Activated CD8-positive, alpha-beta memory T cell treated with anti-CD3 and anti-CD28 coated beads, Interleukin-2, amount 50 U/mL, for 4 hours (primary cell): ENCODE measurements around the gene INO80C.
A peak's percentile ranks its signal among the peaks of the same experiment; 100 is the strongest.

Experiments
- DNase-seq: peaks from one replicate; pipeline ENCODE4 v3.0.0-alpha.2; 2020

Gene INO80C

DNA sequence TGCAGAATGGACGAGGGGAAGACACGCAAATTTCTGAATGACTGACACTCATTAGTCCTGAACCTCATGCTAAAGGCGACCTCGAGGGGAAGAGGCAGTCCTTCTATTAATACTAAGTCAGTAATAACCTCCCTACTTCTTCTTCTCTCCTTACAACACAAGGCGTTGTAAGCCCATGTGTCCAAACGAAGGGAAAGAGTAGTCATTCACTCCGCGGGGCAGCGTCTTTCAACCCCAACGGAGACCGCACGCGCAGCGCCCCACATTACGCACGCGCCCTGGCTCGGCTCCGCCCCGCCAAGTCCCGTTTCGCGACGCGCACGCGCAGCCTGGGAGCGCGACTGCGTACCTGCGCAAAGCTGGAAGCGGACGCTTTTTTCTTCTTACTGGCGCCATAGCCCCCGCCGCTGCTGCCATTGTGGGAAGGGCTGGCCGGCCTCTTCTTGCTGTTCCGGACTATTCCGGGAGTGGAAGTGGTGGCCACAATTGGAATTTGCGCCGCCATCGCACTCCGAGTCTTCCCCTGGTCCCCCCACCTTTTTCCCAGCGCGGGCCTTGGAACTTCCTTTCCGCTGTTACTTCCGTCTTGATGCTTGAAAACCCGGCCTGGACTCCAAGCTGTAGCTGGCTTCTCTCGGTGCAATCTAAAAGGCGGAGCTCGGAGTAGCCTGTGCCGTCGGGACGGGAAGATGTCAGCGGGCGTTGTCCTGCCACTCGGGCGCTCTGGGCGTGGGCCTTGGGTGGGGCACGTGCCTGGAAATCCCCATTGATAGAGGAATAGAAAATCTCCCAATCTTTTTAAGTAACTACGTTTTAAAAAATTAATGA, at the start of gene INO80C:
TSS of gene INO80C (minus strand) at position 591 of the 828 bp plus-strand sequence. CDS start at position 505, 86 bp downstream.
- peak; percentile 92 for DNase-seq

DNA sequence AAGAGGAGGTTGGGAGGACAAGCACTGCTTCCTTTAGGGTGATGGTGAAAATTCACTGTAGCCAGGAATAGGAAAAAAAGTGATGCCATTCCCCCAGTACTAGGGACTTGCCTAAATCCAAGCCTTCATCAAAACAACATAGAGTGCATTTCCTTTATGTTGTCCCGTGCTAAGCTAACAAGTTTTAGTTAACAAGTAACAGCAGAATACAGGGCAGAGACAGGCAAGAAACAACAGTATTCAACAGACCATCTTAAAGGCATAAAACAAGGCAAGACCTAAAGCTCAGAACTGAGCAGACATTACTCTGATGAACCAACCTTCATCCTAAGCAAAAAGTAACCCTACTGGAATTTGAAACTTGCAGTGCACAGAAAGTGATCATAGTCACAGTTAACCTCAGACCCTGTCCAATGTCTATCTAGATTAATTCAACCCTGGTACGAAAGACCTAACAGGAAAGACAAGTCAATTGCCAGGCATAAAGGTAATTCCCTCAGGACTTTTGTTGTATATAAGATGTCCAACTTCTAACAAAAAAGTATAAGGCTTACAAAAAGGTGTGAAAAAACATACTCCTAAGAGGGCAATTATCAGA, 49.3 kb upstream of the INO80C start:
- no peak for DNase-seq

- DNase-seq: no peak
Measured at GRCh38 chr18:35542356-35542755, 44.6 kb upstream of the INO80C start.

GRCh38 chr18:35535297-35535696, 37.5 kb upstream of the INO80C start:
- DNase-seq: no peak

- no peak for DNase-seq
Measured at GRCh38 chr18:35533916-35534405, 36.2 kb upstream of the INO80C start.

DNA sequence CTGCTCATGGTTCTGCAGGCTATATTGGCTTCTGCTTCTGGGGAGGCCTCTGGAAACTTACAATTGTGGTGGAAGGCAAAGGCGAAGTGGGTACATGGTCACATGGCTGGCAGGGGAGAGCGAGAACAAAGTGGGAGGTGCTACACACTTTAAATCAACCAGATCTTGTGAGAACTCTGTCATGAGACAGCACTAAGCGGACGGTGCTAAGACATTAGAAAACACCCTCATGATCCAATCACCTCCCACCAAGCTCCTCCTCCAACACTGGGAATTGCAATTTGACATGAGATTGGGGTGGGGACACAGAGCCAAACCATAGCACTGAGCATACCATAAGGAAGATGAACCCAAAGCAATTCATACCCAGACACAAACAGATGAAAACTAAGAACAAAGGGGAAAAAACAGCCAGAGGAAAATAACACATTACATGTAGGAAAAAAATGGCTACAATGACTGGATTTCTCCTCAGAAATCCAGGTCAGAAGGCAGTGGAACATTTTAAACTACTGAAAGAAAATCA, 31.1 kb upstream of the INO80C start:
- no peak for DNase-seq

- DNase-seq: no peak
Measured at GRCh38 chr18:35526495-35527059, 28.8 kb upstream of the INO80C start.

- DNase-seq: no peak
Measured at GRCh38 chr18:35525795-35526494, 28.2 kb upstream of the INO80C start.

DNA sequence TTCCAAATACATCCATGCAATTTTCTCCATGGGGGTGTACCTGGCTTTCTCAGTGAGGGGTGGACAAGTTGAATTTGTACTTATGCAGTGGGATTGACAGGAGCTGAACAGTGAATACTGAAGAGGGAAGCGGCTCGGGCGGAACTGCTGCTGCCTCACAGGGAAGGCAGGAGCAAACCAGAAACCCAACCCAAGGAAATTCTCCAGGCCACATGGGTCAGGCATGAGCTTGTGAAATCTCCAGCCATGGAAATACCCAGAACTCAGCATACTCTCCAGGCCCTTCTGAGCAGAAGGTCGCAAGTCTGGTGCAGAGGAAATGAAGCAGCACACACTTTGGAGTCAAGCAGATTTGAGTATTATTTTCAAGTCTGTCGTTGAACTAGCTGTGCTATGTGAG, 26.5 kb upstream of the INO80C start:
- DNase-seq: no peak

- no peak for DNase-seq
Measured at GRCh38 chr18:35522130-35522959, 24.6 kb upstream of the INO80C start.

DNA sequence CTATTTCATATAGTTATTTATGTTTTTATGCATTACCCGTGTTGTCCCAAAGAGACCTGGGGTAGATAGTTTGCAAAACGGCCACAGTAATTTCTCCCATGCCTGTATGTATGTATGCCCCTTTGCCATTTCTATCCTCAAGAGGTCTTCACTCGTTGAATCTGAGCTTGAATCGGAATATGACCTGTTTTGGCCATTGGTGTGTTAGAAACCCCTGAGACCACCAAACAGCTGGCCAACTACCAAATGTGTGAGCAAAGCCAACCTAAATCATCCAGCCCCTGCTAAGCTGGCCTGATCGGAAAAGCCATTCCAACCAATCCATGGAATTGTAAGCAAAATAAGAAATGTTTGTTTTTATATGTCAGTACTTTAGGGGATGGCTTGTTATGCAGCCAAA, 23.4 kb upstream of the INO80C start:
- DNase-seq: no peak

DNA sequence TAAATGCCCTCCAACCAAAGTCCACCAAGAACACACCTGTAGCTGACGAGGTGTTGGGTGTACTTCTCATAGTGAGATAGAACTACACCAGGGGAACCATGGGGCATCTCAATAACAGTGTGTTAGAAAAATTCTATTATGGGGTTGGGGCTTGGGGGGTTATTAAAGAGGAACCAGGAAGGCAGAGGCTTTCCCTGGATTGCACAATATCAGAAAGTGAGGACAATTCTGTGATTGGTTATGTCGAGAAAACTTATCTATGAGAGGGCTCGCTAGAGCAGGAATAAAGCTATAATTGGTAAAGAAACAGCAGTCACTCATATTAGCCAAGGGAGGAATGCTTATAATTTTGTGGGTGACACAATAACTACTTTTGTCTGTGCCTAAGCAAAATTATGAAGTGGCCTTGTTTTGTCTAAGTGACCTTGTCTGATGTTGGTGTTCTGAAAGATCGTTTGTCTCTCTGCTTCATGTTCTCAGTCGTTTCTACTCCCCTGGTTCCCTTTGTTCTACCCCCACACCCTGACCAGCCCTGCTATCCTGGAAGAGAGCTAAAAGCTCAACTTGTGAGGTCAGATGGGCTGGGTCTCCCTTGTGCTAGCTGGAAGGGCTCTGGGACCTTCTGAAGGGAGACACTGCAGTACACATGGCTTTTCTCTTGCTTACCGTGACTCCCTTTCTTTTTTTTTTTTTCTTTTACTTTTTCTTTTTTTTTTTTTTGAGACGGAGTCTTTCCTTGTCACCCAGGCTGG, 21.6 kb upstream of the INO80C start:
- DNase-seq: no peak

DNA sequence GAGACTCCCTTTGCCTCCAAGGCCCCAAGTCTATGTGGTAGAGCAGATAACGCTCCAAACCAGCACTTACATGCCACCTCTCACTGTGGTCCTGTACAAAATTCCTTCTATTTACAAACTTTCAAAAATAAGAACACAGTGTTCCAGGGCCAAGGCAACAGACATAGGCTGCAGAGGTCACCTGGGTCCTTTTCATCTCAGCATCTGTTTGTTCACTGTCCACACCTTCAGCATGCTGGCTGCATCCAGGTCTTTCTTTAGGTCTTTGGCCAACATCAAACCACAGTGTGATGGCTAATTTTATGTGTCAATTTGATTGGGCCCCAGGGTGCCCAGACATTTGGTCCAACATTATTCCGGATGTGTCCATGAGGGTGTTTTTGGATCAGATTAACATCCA, 20.0 kb upstream of the INO80C start:
- no peak for DNase-seq

DNA sequence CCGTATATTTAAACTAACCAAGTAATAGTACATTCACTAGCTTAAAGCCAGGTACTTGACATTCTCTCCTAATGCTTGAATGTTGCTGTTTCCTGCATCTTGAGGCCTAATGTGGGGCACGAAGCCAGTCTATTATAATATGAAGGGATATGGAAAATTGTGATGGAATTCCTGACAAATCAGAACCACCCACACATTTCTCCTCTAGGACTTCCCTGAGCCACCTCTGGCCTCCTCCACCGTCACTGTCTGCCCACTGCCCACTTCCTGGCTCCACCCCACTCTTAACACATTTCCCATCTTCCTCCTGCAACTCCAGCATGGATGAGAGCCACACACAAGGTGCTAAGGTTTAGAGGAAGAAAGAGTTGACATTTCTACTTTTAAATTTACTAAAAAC, 19.0 kb upstream of the INO80C start:
- no peak for DNase-seq

DNA sequence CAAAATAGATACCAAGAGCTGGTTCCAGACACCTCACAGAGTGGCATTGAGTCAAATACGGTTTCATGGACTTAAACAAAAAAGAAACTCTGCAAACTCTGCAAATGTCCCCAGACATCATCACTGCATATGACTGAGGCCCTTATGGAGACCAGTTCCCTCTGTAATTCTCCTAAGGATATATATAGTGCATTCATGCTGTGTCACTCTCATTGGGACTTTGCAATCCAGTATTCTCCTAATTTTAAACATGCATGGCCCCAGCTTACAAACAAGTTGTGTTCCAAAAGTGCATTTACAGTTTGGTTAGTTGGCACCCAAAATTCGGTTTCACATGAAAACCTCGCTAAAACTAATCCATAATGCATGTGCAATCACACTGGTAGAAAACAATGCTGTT, 18.6 kb upstream of the INO80C start:
- DNase-seq: no peak

- DNase-seq: no peak
Measured at GRCh38 chr18:35515460-35516130, 17.8 kb upstream of the INO80C start.

DNA sequence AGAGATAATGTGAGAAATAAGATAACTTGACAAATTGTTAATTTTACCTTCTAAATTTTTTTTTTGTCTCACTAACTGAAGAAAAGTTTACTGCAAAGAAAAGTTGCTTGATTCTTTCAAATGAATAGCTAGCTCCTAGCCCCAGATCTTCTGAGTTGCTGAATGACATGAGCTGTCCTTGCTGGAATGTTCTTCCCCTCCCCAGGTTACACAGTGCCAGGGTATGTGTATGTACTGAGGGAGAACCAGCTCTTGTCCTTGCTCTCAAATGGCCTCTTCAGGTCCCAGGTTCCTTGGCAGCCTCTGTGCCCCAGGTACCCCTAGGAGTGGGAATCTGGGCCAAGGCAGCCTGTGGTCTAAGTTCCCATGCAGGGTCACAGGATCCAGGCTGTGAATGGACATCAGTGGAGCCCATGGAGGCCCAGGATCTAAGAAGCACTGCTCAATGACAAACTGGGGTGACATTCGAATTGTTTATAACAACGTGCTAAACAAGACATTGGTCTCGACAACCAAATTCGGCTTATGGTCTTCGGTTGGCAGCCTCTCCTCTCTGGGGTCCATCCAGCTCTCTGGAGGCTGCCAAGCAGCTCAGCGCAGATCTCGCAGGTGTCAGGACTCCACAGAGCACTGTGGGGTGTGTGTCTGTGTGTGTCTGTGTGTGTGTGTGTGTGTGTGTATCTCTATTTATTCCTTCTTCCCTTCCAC, 17.1 kb upstream of the INO80C start:
- no peak for DNase-seq

GRCh38 chr18:35514283-35514682, 16.5 kb upstream of the INO80C start:
- no peak for DNase-seq

DNA sequence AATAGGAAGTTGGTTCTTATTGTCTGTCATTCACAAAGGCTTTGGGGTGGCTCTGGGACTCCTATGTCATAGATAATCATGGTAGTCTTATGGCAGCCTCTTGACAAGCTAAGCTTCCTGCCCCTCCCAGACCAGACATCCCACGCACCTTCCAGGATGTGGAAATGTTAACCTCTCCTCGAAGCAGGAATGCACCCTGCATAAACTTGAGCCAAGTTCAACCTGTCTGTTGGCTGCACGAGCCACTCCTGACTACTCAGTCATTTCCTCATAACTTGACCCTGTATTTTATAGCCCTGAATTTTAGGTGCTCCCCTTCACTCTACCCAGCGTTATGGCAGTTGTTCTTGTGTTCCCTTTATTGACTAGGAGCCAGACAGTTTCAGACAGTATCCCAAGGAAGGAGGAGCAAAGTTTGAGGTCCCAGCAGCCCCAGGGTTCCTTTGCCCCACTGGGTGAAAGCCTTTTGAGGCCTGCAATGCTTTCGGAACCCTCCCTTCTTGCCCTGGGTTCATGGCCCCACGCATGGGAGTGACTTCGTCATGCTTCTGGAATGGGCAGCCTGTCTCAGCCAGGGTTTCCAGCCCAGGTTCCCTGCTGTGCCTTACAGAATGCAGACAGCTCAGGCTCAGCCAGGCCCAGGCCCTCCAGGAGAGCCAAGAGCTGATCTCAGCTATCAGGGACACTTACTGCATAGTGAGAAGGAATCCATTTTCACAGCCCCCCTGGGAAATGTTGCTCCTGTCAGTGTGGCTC, 15.6 kb upstream of the INO80C start:
- DNase-seq: no peak
